HG02571 (cell line): ENCODE results near the gene FBXL19.

Experiments
- ATAC-seq: cut with Tn5 transposase; IDR thresholded peaks from one replicate; pipeline ENCODE4 v1.9.1; 2021; ENCODE audit warnings: mild to moderate bottlenecking, moderate library complexity; ENCODE audit not compliant: unreplicated experiment

Gene FBXL19

DNA sequence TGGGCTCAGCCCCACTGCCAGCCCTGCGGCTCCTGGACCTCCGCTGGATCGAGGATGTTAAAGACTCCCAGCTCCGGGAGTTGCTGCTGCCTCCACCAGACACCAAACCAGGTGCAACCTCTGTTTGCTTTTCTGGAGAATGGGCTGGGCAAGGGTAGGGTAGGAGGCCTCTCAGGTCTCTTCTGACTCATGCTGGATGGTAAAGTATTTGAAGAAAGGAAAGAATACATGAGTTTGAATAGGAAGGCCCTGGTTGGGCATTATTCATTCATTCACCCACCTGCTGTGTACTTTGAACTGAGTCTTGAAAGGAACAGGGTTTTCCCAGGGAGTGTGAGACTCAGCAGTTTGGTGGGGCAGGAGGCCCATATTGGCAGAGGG is 19.0 kb downstream of the FBXL19 start:
- no peak for ATAC-seq

GRCh38 chr16:30944352-30944751 is 21.0 kb downstream of the FBXL19 start:
- ATAC-seq = no peak

DNA sequence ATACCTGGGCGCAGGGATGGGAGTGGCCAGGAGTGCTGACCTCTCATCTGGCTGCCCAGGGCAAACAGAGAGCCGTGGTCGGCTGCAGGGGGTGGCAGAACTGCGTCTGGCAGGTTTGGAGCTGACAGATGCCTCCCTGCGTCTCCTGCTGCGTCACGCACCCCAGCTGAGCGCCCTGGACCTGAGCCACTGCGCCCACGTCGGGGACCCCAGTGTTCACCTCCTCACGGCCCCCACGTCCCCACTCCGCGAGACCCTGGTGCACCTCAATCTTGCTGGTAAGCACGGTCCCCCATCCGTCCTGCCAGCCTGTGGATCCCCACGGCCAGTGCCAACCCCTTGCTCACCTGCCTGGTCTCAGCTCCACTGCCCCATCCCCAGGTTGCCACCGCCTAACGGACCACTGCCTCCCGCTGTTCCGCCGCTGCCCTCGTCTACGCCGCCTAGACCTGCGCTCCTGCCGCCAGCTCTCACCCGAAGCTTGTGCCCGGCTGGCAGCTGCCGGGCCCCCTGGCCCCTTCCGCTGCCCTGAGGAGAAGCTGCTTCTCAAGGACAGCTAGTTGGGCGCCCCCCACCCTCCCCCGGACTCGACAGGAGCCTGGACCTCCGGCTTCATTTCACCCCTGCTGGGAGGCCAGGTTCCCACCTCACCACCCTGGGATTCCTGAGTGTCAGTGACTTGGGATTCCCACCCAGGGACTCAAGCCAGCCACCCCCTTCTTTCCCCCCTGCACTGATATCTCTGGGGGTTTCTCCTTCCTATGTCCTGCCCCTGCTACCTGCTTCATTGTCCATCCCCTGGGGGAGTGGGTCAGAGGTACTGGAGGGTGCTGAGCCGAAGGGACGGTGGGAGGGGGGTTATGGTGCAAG is 23.5 kb downstream of the FBXL19 start:
- ATAC-seq = no peak

DNA sequence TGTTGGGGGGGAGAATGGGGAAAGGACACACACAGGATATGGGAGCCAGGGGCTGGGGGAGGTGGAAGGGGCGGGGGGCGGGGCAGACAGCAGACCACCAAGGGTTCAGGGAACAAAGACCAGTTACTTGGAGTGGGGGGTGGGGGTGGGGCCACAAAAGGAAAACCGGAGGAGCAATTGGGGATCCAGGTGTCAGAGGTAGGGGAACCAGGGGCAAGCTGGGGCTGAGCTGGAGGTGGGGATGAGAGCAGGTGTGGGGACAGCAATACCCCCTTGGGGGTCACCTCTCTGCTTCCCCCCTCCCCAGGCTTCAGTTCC is 24.1 kb downstream of the FBXL19 start:
- ATAC-seq = no peak

DNA sequence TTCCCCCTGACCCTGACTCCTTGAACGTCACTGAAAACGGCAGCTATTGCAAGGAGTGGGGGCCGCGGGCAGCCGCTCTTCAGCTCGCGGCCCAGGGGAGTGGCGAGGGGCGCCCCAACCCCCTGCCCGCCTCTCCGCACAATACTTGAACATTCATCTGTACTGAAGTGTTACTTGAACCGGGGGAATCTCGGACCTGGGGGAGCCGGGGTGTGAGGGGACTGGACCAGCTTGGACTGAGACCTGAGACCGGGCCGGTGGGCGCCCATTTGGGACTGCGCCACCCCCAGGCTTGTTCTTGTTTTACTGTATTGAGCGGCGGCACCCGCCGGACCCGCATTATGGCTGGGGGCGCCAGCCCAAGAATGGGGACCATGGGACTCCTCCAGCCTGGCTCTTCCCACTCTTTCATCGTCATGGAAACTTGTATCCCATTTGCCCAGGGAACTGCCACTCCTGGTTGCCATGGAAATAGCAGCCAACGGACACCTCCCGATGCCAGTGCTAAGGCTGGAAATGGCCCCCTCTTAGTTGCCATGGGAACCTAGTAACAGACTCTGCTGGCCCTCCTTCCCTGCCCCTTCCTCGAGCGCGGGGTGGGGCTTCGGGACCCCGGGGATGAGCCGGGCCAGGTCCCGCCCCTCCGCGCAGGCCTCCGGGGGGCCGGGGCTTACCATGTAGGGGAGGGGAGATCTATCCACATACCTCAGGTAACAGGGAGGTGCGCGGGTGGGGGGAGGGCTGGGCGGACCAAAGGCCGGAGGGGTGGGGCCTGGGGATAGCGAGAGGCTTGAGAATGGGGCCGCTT is 24.7 kb downstream of the FBXL19 start:
- no peak for ATAC-seq

DNA sequence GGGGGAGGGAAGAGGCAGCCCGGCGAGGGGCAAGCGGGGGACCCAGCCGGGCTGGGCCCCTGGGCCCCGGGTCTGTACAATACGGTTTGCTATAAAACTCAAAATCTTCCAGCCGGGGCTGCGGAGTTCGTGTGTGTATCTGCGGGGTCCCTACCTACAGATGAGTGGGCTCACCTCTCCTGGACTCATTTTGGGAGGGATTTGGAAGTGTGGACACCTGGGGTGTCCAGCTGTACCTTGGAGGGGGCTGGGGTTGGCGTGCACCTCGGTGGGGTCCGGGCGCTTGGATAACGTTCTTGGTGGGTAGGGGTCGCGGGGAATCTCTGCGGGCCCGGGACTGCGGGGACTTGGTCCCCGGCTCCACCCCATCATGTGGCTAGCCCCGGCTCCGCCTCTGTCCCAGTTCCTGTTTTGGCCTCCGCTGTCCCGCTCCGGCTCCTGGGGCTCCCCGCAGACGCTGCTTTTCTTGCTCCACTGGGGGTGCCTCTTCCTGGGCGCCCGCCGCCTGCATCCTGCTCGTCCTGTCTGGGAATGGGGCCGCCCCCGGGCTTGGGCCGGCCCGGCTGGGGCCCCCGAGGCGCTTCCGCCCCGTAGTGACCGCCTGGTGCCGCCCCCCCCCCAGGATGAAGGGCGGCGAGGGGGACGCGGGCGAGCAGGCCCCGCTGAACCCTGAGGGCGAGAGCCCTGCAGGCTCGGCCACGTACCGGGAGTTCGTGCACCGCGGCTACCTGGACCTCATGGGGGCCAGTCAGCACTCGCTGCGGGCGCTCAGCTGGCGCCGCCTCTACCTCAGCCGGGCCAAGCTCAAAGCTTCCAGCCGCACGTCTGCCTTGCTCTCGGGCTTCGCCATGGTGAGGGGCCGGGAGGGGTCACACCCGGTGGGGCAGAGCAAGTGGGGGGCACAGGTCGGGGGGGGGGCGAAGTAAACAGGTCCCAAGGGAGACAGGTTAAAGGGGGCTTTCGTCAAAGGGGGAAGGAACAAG is 25.6 kb downstream of the FBXL19 start, which contains the start of gene ORAI3:
TSS of gene ORAI3 (plus strand) at position 402 of the 983 bp plus-strand sequence. CDS start at position 624, 222 bp downstream.
- peak; percentile 58 for ATAC-seq

DNA sequence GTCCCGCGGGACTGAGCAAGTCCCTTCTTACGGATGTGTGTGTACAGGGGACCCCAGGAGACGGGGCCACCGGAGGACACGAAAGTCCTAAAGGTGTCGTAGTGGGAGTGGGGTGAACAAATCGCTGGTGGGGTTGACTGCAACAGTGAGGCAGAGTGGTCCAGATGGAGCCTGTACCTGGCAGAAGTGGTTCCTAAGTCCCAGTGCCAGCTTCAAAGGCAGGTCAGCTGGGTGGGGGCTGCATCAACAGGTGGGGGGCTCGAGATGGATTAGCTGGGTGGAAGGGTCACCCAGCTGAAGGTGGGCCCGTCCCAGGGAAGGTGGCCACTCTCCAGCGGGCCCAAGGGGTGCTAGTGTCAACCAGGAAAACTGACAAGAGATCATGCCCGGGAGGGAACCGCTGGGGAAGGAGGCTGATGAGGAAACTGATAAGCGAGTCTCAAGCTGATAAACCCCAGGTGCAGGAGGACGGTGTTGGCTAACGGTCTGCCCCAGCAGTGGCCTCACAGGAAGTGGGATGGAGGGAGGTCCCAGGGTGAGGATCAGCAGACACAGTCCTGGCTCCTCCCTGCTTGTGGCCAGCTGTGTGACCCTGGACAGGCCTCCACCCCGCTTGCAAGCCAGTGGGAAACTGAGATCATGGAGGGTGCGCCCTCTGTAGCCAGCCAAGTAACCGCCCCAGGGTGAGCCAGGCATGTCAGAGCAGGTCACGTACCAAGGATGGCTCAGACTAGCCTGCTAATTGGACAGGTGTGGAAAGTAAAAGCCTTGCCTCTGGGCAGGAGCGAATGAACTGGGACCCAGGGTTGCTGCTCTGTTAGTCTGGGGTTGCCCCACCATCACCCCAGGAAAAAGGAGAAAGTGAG is 26.5 kb downstream of the FBXL19 start:
- no peak for ATAC-seq

DNA sequence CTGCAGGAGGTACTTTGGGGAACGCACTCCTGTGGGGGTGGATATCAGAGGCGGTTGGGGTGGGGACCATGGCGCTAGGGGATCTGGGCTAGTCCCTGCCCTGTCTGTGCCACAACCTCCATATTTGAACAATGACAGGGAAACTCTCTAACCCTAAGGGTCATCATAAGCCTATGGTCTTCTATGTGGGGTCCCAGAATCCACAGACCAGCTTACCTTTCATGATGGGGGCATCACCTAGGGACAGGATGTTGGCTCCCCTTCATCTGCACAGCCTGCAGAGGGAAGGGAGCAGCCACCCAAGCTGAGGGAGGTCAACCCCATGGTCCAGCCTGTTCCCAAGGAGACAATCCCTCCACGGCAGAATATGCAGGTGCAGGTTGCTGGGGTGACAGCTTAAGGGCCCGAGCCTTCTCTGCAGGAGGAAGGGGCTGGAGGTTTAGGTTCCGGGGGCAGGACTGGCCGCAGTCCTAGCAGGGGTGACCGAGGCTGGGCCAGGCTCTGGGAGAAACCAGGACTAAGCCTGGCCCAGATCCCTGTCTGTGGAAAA is 27.2 kb downstream of the FBXL19 start:
- ATAC-seq = no peak

DNA sequence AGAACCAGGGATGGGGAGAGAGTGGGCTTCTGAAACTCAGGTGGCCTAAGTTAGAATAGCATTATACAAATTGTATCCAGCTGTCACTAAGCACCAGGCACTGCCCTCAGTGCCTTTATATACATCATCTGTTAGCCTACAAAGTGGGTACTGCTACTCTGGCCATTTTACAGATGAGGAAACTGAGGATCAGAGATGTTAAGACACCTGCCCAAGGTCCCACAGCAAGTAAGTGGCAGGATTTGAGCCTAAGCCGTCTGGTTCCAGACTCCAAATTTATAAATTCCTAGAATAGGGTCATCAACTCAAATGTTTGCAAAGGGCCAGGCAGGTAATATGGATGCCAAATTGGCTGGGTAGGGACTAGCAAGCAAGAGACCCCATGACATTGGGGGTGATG is 27.8 kb downstream of the FBXL19 start:
- ATAC-seq = no peak

GRCh38 chr16:30951750-30952149 is 28.4 kb downstream of the FBXL19 start:
- no peak for ATAC-seq

DNA sequence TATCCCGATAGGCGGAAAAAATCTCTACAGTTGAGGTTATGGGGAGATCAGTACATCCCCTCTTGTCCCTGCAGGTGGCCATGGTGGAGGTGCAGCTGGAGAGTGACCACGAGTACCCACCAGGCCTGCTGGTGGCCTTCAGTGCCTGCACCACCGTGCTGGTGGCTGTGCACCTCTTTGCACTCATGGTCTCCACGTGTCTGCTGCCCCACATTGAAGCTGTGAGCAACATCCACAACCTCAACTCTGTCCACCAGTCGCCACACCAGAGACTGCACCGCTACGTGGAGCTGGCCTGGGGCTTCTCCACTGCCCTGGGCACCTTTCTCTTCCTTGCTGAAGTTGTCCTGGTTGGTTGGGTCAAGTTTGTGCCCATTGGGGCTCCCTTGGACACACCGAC is 29.7 kb downstream of the FBXL19 start:
- ATAC-seq = no peak

GRCh38 chr16:30953511-30954124 is 30.2 kb downstream of the FBXL19 start:
- no peak for ATAC-seq

GRCh38 chr16:30954993-30955392 is 31.6 kb downstream of the FBXL19 start:
- no peak for ATAC-seq

- ATAC-seq = peak; percentile 40
Observed at GRCh38 chr16:30956601-30957455, 33.5 kb downstream of the FBXL19 start.

- ATAC-seq = peak; percentile 67
Observed at GRCh38 chr16:30957456-30958174, 34.2 kb downstream of the FBXL19 start, which contains the start of gene SETD1A. Gene SETD1A, plus strand, starts transcription at chr16:30957754. Its CDS starts 978 bp downstream, at chr16:30958732.

GRCh38 chr16:30958175-30959079 is 35.1 kb downstream of the FBXL19 start:
- ATAC-seq = peak; percentile 28
